ENCODE results near the gene STARD3.

DNA sequence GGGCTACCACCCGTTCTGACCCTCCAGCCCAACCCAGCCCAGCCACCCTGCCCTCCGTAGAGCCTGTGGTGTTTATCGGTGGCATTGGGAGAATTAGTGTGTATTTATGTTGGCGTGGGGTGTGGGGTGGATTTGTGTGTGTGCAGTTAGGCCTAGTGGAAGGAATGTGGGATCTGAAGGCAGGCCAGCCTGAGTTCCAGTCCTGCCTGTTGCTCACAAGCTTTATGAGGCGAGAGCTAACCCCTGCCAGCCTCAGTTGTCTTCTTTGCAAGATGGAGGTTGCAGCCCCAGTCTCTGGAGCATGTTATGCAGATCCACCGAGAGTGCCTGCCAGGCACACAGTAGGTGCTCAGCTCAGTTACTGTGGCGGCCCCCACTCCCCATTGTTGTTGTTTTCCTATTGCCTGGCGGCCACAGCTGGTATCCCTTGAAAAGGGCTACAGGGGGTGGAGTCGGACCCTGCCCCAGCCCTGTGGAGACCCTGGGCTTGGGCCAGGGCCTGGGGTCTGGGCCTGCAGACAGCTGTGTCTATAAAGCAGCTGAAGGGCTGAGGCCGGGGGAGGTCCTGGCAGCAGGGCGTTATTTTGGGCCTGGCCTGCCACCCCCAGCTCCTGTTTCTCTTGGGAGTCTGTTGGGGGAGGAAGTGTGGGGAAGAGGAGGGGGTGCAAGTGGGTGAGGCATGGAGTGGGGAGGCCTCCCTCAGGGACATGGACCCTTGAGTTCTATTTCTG, 68.0 kb downstream of the STARD3 start:
- TF ChIP-seq POLR2A (IDR thresholded peaks at IDR 0.05; ENCODE audit: low read depth, low read length), result no peak
- TF ChIP-seq, protein P1, sequence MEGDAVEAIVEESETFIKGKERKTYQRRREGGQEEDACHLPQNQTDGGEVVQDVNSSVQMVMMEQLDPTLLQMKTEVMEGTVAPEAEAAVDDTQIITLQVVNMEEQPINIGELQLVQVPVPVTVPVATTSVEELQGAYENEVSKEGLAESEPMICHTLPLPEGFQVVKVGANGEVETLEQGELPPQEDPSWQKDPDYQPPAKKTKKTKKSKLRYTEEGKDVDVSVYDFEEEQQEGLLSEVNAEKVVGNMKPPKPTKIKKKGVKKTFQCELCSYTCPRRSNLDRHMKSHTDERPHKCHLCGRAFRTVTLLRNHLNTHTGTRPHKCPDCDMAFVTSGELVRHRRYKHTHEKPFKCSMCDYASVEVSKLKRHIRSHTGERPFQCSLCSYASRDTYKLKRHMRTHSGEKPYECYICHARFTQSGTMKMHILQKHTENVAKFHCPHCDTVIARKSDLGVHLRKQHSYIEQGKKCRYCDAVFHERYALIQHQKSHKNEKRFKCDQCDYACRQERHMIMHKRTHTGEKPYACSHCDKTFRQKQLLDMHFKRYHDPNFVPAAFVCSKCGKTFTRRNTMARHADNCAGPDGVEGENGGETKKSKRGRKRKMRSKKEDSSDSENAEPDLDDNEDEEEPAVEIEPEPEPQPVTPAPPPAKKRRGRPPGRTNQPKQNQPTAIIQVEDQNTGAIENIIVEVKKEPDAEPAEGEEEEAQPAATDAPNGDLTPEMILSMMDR (IDR thresholded peaks at IDR 0.05; ENCODE audit: extremely low read depth in 1 of 2, insufficient read depth in 1 of 2, low read depth in 1 of 2, low read length in 2 of 2), result no peak

Measured in endothelial cell of umbilical vein (primary cell).